ENCODE results near the gene KRT4. TPM values are rescaled to one million over a fixed set of nuclear protein-coding genes. Genes with fewer than 3 reads are reported as not detected.

The KRT4 gene
- total and polyA plus RNA-seq, 7 donors, result 0.12 to 1.7 (median 0.43) TPM; not detected in 3

DNA sequence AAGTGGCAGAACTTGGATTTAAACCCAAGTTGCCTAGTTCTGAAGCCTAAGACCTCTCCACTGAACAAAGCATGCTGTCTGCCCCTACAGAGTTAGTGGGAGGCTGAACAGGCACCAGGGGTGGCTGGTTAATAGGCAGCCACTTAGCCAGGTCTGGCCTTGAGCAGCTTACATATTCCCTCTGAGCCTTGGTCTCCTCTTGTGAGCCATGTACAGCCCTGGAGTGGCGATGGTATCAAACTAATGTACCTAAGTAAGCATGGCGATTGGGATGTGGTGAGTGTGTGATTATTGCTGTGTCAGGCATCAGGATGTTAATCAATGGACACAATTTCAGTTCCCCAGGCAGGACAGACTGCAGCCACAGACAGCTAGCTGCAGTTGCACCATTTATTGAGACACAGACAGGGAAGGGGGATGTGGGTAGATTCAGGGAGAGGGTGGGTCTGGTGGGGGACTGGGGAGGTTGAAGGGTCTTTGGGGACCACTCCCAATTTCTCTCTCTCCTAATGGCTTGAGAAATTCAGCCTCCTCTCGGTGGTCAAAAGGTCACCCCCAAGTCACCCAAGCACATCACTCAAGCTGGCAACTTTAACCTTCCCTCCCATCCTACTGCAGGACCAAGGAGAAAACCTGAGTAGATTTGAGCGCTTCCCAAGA, 7.3 kb upstream of the KRT4 start:
- no peak for DNase-seq
- Histone ChIP-seq H3K27me3 (ENCODE audit: insufficient read depth in 3 of 3, low read length in 2 of 3) (peaks cover 0 to 58% (median 9%) of the 10 kb centered on the region in 3 donors), H3K9me3 (no peaks in the 10 kb centered on the region), H3K4me3 (no peak overlapping the region), H3K4me1 (no peaks in the 10 kb centered on the region), H3K36me3 (ENCODE audit: insufficient read depth in 1 of 2, low read depth in 1 of 2) (no peaks in the 10 kb centered on the region), H3K27ac (no peak overlapping the region)
- intact Hi-C loops (cut with DNase I), result no loop called here
- no peak for ATAC-seq
- 79 to 81% (median 81%) methylated on average over 4 of the region's 4 CpGs for WGBS, 3 donors
- TF ChIP-seq, protein P1, sequence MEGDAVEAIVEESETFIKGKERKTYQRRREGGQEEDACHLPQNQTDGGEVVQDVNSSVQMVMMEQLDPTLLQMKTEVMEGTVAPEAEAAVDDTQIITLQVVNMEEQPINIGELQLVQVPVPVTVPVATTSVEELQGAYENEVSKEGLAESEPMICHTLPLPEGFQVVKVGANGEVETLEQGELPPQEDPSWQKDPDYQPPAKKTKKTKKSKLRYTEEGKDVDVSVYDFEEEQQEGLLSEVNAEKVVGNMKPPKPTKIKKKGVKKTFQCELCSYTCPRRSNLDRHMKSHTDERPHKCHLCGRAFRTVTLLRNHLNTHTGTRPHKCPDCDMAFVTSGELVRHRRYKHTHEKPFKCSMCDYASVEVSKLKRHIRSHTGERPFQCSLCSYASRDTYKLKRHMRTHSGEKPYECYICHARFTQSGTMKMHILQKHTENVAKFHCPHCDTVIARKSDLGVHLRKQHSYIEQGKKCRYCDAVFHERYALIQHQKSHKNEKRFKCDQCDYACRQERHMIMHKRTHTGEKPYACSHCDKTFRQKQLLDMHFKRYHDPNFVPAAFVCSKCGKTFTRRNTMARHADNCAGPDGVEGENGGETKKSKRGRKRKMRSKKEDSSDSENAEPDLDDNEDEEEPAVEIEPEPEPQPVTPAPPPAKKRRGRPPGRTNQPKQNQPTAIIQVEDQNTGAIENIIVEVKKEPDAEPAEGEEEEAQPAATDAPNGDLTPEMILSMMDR (IDR thresholded peaks at IDR 0.05), result no peak

DNA sequence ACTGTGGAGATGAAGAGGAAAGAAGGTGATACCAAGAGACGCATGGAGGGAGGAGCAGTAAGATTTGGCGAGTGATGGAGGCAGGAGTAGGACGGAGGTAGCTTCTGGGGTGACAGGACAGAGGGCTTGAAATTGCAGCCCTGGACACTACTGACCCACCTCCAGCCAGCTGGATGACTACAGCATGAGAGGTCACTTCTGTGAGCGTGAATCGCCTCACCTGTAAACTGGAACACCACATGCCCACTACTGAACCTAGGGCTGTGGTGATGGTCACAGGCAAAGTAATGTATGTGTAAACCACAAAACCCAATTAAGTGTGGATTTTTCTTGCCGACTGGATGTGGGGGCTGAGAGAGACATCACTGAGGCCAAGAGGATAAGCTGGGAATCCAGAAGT, 6.6 kb upstream of the KRT4 start:
- TF ChIP-seq, protein P1 (IDR thresholded peaks at IDR 0.05), result no peak
- no peaks in the 10 kb centered on the region for H3K4me1 ChIP-seq
- intact Hi-C loops (cut with DNase I), result no loop called here
- no peak overlapping the region for H3K4me3 ChIP-seq
- WGBS, 3 donors, result 84 to 90% (median 86%) methylated on average over 6 of the region's 6 CpGs
- no peaks in the 10 kb centered on the region for H3K36me3 ChIP-seq (ENCODE audit: insufficient read depth in 1 of 2, low read depth in 1 of 2)
- peaks cover 0 to 58% (median 9%) of the 10 kb centered on the region in 3 donors for H3K27me3 ChIP-seq (ENCODE audit: insufficient read depth in 3 of 3, low read length in 2 of 3)
- H3K27ac ChIP-seq, result no peak overlapping the region
- H3K9me3 ChIP-seq, result no peaks in the 10 kb centered on the region
- DNase-seq (no peak), ATAC-seq (no peak)

DNA sequence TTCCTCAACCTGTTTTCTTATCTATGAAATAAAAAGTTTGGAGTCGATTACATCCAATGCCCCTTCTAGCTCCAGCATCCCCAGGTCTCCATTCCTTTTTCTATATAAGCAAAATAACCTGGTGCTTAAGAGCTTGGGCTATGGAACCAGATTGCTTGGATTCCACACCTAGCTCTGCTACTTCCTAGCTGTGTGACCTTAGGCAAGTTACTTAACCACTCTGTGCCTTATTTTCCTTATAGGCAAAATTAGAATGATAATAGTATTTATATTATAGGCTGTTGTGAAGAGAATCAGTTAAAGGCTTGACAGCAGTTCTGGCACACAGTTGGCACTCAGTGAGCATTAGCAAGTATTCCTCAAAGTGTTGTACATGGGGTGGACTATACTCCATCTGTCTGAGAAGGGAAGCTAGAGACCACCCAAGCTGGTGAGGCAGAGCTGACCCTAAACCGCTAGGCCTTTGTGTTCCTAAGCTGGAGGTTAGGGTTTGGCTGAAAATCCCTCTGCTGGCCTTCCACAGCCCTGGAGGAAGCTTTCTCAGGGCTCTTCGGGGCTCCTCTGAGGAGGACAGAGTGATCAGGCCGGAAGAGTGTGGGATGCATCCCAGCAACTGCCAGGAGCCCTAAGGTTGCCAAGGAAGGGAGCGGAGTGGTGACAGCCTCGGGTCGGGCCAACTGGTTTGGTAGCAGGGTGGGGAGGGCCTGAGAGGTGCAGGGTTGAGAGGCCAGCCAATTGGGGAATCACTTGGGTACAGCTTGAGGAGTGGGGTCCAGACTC, 6.0 kb upstream of the KRT4 start:
- WGBS, 3 donors, result 68 to 76% (median 72%) methylated on average over 7 of the region's 7 CpGs
- Histone ChIP-seq H3K36me3 (ENCODE audit: insufficient read depth in 1 of 2, low read depth in 1 of 2) (no peaks in the 10 kb centered on the region), H3K27me3 (ENCODE audit: insufficient read depth in 3 of 3, low read length in 2 of 3) (peaks cover 0 to 58% (median 9%) of the 10 kb centered on the region in 3 donors), H3K4me3 (no peak overlapping the region), H3K27ac (no peak overlapping the region), H3K4me1 (no peaks in the 10 kb centered on the region), H3K9me3 (no peaks in the 10 kb centered on the region)
- intact Hi-C loops (cut with DNase I), result no loop called here
- TF ChIP-seq, protein P1 (IDR thresholded peaks at IDR 0.05), result no peak
- ATAC-seq (no peak), DNase-seq (no peak)

DNA sequence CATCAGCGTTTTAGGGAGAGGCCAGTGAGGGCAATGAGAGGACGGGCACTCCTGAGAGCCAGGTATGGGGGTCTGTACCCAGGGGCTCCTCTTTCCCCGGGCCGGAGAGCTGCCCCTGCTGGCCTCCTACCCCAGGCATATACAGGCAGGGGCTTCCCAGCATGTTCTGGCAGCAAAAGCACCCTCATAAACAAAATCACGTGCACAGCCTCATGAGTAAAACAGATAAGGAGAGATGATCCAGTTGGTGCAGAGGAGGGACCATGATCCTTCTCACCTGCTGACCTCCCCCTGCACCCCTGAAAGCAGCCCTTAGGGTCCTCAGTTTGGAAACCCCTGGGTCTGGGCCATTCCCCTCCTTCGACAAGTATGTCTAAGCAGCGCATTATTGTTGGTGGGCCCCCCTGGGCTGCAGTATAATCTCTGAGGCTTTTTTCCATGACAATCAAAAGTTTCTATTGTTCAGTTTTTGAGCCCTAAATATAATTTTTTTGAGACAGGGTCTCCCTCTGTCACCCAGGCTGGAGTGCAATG, 5.0 kb upstream of the KRT4 start:
- Histone ChIP-seq H3K4me3 (no peak overlapping the region), H3K27ac (no peak overlapping the region), H3K36me3 (ENCODE audit: insufficient read depth in 1 of 2, low read depth in 1 of 2) (no peaks in the 10 kb centered on the region), H3K4me1 (no peaks in the 10 kb centered on the region), H3K9me3 (no peaks in the 10 kb centered on the region), H3K27me3 (ENCODE audit: insufficient read depth in 3 of 3, low read length in 2 of 3) (peaks cover 0 to 53% (median 9%) of the 10 kb centered on the region in 3 donors)
- ATAC-seq (no peak), DNase-seq (no peak)
- TF ChIP-seq, protein P1 (IDR thresholded peaks at IDR 0.05), result no peak
- intact Hi-C loops (cut with DNase I), result no loop called here
- WGBS, 3 donors, result 61 to 67% (median 62%) methylated on average over 7 of the region's 7 CpGs

Measured in psoas muscle (tissue), 8 donors.